GM12874 (cell line): ENCODE results near the gene RUNX2.

ENCODE experiments used
- CTCF ChIP-seq: IDR thresholded peaks from 2 replicates; pipeline ENCODE4 v1.5.1; 2011; ENCODE audit warnings: low read depth, mild to moderate bottlenecking, control low read depth, low read length, moderate library complexity; ENCODE audit not compliant: insufficient read depth

The RUNX2 gene

DNA sequence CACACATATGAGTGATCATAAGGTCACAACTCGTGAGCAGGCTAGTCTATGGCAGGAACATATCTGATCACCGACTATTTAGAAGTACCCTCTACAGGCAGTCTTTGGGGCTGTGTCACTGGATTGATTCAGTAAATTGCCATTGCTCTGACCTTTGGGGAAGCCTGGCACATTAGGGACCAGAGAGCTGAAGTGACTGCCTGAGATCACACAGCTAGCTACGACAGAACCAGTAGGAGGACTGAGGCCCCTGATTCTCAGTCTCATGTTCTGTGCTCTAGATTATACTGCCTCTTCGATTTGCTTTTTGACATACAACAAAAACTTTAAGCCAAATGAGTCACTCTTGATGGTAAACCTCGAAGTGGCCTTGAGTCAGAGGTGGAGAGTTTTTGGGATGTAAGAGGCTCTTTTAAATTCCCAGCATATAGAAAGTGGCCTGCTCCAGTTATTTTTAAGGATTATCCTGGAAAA is 297.1 kb downstream of the RUNX2 start:
- no peak for TF ChIP-seq CTCF

DNA sequence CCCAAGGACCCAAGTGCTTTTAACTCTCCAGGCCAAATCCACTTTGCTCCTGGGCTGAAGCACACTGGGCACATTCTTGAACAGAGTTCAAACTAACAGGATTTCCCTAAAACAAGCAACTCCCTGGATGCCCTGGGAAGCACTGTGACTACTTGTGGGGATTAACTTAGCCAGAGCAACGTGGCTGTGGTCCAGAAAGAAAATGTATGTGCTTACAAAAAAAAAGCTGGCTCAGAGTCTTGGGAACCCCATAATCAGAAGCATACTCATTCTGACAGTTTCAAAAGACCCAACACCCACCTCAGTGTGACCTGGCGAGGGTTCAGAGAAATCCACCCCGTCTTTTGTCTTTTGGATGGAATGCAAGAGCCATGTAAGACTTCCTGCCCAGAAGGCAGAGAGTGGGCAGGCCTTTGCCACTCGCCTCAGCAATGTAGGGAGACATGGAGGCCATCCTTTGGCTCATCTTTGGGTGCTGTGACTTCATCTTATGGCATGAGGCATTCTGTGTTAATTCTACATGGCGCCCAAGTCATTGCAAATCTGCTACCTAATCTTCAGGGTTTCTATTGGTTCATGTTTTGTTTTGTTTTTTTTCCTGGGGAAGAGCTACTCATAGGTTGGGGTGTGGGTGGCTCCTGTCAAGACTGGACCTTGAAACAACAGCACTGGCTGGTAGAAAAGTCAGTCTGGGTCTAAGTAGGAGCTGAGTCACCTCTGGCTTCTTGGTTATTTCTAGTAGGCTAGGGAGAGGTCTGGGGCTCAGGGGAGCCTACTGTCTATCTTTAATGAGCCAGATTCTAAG is 298.2 kb downstream of the RUNX2 start:
- TF ChIP-seq CTCF = no peak

GRCh38 chr6:45630314-45630713 is 302.2 kb downstream of the RUNX2 start:
- TF ChIP-seq CTCF = no peak

DNA sequence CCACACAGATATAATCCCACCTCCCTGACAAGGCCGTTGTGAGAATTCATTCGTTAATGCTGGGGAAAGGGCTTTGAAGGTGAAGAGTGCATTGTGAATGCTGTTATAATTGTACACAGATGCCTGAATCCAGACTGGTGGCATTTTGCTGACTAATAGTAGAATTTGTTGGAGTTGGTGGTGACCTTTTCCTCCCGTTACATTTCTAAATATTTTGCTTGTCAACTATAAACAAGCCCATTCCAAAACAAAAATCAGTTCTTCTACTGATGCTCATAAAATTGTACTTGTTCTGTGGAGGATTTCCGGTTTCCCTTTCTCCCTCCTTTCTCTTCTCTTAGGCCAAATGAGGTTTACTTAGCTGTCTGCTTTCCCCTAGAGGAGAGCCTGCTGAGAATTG is 302.7 kb downstream of the RUNX2 start:
- TF ChIP-seq CTCF = no peak

DNA sequence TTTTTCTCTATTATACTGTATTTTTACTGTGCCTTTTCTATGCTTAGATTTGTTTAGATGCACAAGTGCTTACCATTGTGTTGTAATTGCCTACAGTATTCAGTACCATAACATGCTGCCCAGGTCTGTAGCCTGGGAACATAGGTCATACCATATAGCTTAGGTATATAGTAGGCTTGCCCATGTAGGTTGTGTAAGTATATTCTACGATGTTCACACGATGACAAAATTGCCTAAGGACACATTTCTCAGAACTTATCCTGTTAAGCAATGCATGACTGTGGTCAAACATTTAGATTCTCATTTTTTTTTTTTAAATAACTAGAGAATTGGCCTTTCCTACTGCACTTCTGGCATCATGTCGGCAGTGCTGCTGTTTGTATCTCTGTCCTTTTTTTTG is 303.3 kb downstream of the RUNX2 start:
- no peak for TF ChIP-seq CTCF

DNA sequence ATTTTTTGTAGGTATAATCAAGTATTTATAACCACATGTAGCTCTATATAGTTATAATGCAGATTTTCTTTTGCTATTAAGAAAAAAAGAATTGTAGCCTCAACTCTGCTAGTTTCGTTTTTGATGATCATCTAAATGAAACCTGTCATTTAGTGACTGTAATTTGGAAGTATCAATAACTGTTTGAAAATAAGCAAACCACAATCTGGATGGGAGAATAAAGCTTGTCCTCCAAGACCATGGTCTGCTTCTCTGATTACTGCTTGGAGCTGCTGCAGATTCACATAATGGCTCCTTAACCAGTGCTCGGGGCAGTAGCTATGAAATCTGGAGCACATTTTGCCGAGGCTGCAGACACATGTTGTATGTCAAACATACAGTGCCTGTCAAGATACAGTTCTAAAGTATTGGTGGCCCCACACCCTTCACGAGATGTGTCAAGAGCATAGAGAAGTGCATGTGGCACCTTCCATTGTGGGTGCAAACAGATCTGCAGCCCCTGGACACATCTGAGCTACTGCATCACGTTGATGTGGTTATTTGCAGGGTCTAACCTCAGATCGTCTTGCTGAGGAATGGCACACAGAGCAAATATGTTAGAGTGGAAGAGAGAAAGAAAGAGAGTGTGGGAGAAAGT is 305.3 kb downstream of the RUNX2 start:
- no peak for TF ChIP-seq CTCF

DNA sequence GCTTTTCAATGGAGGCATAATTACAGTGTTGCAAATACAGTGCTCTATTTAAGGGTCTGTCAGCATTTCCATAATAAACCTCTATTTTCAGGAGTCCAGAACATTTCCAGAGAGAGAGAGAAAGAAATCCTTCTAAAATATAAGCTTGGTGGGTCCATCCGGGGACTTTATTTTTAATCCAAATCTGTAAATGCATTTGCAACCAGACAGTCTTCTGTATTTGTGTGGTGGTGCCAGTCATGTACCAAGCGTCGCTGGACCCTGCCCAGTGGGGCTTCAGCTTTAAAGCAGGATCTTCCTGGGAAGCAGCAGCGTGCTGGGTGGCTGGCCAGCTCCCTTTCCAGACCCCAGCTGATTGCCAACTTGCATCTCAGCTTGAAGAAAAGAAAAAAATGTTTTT is 306.1 kb downstream of the RUNX2 start:
- TF ChIP-seq CTCF = no peak
